AML-193 (cell line): ENCODE data around the gene CMSS1.
"Not testable (repeated sequence)": the region's sequence is repeated elsewhere in the genome, so short reads cannot be mapped to it uniquely, and the experiment has no call there.

Source experiments
- DNase-seq, 2 experiments: peaks; one replicate each; lab custom pipeline; 2025; lab: John Stamatoyannopoulos, UW

Gene CMSS1

GRCh38 chr3:100024520-100025303, 207.1 kb downstream of the CMSS1 start:
- DNase-seq = no peak

- no peak for DNase-seq
Measured at GRCh38 chr3:100027321-100027720, 209.7 kb downstream of the CMSS1 start.

- no peak for DNase-seq
Measured at GRCh38 chr3:100029052-100029451, 211.4 kb downstream of the CMSS1 start.

- DNase-seq = no peak
Measured at GRCh38 chr3:100029689-100030088, 212.0 kb downstream of the CMSS1 start.

GRCh38 chr3:100030346-100030745, 212.7 kb downstream of the CMSS1 start:
- DNase-seq = no peak

- DNase-seq = no peak
Measured at GRCh38 chr3:100030914-100031425, 213.3 kb downstream of the CMSS1 start.

- DNase-seq = no peak
Measured at GRCh38 chr3:100032243-100032642, 214.6 kb downstream of the CMSS1 start.

GRCh38 chr3:100033184-100033583, 215.5 kb downstream of the CMSS1 start:
- no peak for DNase-seq

GRCh38 chr3:100033903-100034471, 216.3 kb downstream of the CMSS1 start:
- no peak for DNase-seq

GRCh38 chr3:100039075-100039474, 221.4 kb downstream of the CMSS1 start:
- DNase-seq = no peak

- DNase-seq = no peak
Measured at GRCh38 chr3:100040451-100041225, 223.0 kb downstream of the CMSS1 start.

- DNase-seq = no peak
Measured at GRCh38 chr3:100041328-100041749, 223.7 kb downstream of the CMSS1 start.

GRCh38 chr3:100042166-100042981, 224.7 kb downstream of the CMSS1 start:
- DNase-seq = no peak

- no peak for DNase-seq
Measured at GRCh38 chr3:100043271-100043670, 225.6 kb downstream of the CMSS1 start.

GRCh38 chr3:100044369-100044768, 226.7 kb downstream of the CMSS1 start:
- peak; percentile 92 to 98 for DNase-seq

- DNase-seq = no peak
Measured at GRCh38 chr3:100045696-100046095, 228.0 kb downstream of the CMSS1 start.

- no peak for DNase-seq
Measured at GRCh38 chr3:100046986-100047385, 229.3 kb downstream of the CMSS1 start.

- peak; percentile 31 to 40 for DNase-seq
Measured at GRCh38 chr3:100047455-100048141, 229.9 kb downstream of the CMSS1 start.

GRCh38 chr3:100048248-100048647, 230.6 kb downstream of the CMSS1 start:
- DNase-seq = no peak

GRCh38 chr3:100051513-100051912, 233.9 kb downstream of the CMSS1 start:
- DNase-seq = not testable (repeated sequence)

GRCh38 chr3:100053951-100054620, 236.4 kb downstream of the CMSS1 start:
- DNase-seq = no peak
